ENCODE data around the gene SLC9A7.

SLC9A7 gene

GRCh38 chrX:46573331-46573891 lies 185.5 kb downstream of the SLC9A7 start, which contains the start of gene CHST7:
Gene CHST7, plus strand, starts transcription at chrX:46573765. Its CDS starts 167 bp downstream, at chrX:46573932.
- DNase-seq (ENCODE audit: low read depth), result no peak

- no peak for DNase-seq (ENCODE audit: low read depth)
Observed at GRCh38 chrX:46572340-46572936, 186.5 kb downstream of the SLC9A7 start.

GRCh38 chrX:46571423-46572339 lies 187.2 kb downstream of the SLC9A7 start:
- no peak for DNase-seq (ENCODE audit: low read depth)

GRCh38 chrX:46569621-46570020 lies 189.3 kb downstream of the SLC9A7 start:
- no peak for DNase-seq (ENCODE audit: low read depth)

- no peak for DNase-seq (ENCODE audit: low read depth)
Observed at GRCh38 chrX:46567388-46567787, 191.5 kb downstream of the SLC9A7 start.

GRCh38 chrX:46561824-46562657 lies 196.9 kb downstream of the SLC9A7 start:
- DNase-seq (ENCODE audit: low read depth), result no peak

- no peak for DNase-seq (ENCODE audit: low read depth)
Observed at GRCh38 chrX:46559062-46559461, 199.9 kb downstream of the SLC9A7 start.

- DNase-seq (ENCODE audit: low read depth), result no peak
Observed at GRCh38 chrX:46554942-46555341, 204.0 kb downstream of the SLC9A7 start.

- DNase-seq (ENCODE audit: low read depth), result no peak
Observed at GRCh38 chrX:46553935-46554334, 205.0 kb downstream of the SLC9A7 start.

- no peak for DNase-seq (ENCODE audit: low read depth)
Observed at GRCh38 chrX:46551494-46552128, 207.3 kb downstream of the SLC9A7 start.

GRCh38 chrX:46549914-46550313 lies 209.0 kb downstream of the SLC9A7 start:
- DNase-seq (ENCODE audit: low read depth), result no peak
